Fibroblast of the aortic adventitia (primary cell): Measurements from ENCODE around the gene ACSS3. TPM values are rescaled to one million over a fixed set of nuclear protein-coding genes. Genes with fewer than 3 reads are reported as not detected.

ENCODE experiments used
- DNase-seq: peaks from one replicate; pipeline ENCODE4 v3.0.0-alpha.2; 2010; ENCODE audit warnings: low read depth
- H3K4me3 ChIP-seq: 2 replicates; pipeline ENCODE4 v1.5.1; 2011; ENCODE audit warnings: low read depth, mild to moderate bottlenecking, control low read depth, low read length, moderate library complexity
- CTCF ChIP-seq: IDR thresholded peaks from 2 replicates; pipeline ENCODE4 v1.5.1; 2011; ENCODE audit warnings: mild to moderate bottlenecking, low read length, control low read depth, inconsistent platforms; ENCODE audit not compliant: insufficient read depth
- total RNA-seq: library from RNA; depleted of rRNA; stranded (reverse); fragments of >200 nt; gene quantifications from 2 replicates; pipeline ENCODE4 v1.2.3, GENCODE V29; 2012; ENCODE audit warnings: low replicate concordance

Gene ACSS3
- total RNA-seq, 1 donor: 24.5 TPM

- H3K4me3 ChIP-seq: no peak overlapping the region
- no peak for TF ChIP-seq CTCF
- DNase-seq: no peak
These were observed 135.3 kb downstream of the ACSS3 start for GRCh38 chr12:81212996-81213696.

GRCh38 chr12:81216739-81217138 is 138.9 kb downstream of the ACSS3 start:
- no peak overlapping the region for H3K4me3 ChIP-seq
- no peak for DNase-seq
- no peak for TF ChIP-seq CTCF

GRCh38 chr12:81221681-81222080 is 143.8 kb downstream of the ACSS3 start:
- peak; percentile 7 for DNase-seq
- no peak overlapping the region for H3K4me3 ChIP-seq
- TF ChIP-seq CTCF: no peak

GRCh38 chr12:81222846-81223592 is 145.1 kb downstream of the ACSS3 start:
- H3K4me3 ChIP-seq: no peak overlapping the region
- TF ChIP-seq CTCF: no peak
- no peak for DNase-seq

DNA sequence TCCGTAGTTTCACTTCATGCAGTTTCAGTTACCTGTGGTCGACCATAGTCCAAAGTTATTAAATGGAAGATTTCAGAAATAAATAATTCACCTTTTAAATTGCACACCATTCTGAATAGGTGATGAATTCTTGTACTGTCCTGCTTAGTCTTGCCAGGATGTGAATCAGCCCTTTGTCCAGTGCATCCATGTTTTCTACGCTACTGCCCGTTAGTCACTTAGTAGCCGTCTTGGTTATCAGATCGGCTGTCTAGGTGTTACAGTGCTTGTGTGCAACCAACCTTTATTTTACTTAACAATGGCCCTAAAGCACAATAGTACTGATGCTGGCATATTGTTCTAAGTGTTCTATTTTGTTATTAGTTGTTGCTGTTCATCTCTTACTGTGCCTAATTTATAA is 146.7 kb downstream of the ACSS3 start:
- H3K4me3 ChIP-seq: no peak overlapping the region
- no peak for TF ChIP-seq CTCF
- DNase-seq: no peak

DNA sequence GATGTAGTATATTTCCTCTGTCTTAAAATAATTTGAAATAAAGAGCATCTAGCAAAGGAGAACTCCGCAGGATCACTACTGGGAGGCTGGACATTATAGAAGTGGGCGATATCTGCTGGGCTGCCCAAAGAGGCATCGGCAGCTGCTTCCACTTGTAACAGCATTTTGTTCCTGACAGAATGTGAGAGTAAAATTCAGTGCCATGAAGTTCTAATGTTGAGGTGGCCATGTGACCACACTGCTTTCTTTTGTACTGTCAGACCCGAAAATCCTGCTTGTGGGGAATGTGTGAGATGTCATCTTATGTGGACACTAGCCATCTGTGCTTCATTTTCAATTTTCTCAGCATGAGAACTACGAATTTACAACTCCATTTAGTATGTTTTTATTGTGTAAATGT is 151.9 kb downstream of the ACSS3 start:
- no peak overlapping the region for H3K4me3 ChIP-seq
- DNase-seq: no peak
- no peak for TF ChIP-seq CTCF
